Keratinocyte (primary cell): ENCODE data around the gene TUBB2A.
"Not testable (repeated sequence)": the region's sequence is repeated elsewhere in the genome, so short reads cannot be mapped to it uniquely, and the experiment has no call there.

Source experiments
- EZH2 ChIP-seq: IDR thresholded peaks from one replicate; pipeline ENCODE4 v1.6.1; 2012; ENCODE audit warnings: inconsistent platforms, mild to moderate bottlenecking, low read length, moderate library complexity
- TF ChIP-seq, protein P1 (sequence below), 3 experiments: IDR thresholded peaks in 1 of 3; conservative IDR thresholded peaks in 1 of 3; optimal IDR thresholded peaks in 1 of 3; 2 replicates in 2 of 3; 3 replicates in 1 of 3; pipeline versions ENCODE3 to v1.5.1; 2011; ENCODE audit warnings: low read length in 3 of 3, mild to moderate bottlenecking in 3 of 3, moderate library complexity in 2 of 3, control low read depth in 1 of 3, inconsistent platforms in 1 of 3; ENCODE audit not compliant: insufficient read depth in 2 of 3; ENCODE audit errors: extremely low read depth in 1 of 3

DNA sequence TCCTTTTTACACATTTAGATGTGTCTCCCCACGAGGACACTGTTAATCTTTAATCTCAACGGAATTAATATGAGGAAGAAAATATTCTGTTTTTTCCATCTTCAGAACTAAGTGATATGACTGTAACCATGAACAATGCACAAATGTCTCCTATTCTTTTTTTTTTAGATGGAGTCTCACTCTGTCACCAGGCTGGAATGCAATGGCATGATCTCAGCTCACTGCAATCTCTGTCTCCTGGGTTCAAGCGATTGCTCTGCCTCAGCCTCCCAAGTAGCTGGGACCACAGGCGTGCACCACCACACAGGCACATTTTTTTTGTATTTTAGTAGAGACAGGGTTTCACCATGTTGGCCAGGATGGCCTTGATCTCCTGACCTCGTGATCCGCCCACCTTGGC is 19.5 kb downstream of the TUBB2A start:
- TF ChIP-seq, protein P1, sequence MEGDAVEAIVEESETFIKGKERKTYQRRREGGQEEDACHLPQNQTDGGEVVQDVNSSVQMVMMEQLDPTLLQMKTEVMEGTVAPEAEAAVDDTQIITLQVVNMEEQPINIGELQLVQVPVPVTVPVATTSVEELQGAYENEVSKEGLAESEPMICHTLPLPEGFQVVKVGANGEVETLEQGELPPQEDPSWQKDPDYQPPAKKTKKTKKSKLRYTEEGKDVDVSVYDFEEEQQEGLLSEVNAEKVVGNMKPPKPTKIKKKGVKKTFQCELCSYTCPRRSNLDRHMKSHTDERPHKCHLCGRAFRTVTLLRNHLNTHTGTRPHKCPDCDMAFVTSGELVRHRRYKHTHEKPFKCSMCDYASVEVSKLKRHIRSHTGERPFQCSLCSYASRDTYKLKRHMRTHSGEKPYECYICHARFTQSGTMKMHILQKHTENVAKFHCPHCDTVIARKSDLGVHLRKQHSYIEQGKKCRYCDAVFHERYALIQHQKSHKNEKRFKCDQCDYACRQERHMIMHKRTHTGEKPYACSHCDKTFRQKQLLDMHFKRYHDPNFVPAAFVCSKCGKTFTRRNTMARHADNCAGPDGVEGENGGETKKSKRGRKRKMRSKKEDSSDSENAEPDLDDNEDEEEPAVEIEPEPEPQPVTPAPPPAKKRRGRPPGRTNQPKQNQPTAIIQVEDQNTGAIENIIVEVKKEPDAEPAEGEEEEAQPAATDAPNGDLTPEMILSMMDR (optimal IDR thresholded peaks at IDR 0.05 in 1 of 3, IDR thresholded peaks at IDR 0.05 in 1 of 3, conservative IDR thresholded peaks at IDR 0.05 in 1 of 3; ENCODE audit: extremely low read depth in 1 of 3, insufficient read depth in 2 of 3, low read length in 3 of 3) = not testable (repeated sequence)
- not testable (repeated sequence) for TF ChIP-seq EZH2
